Femur (tissue), 1 donor: ENCODE measurements around the gene ADCK1.
"Not testable (repeated sequence)": the region's sequence is repeated elsewhere in the genome, so short reads cannot be mapped to it uniquely, and the experiment has no call there.

ENCODE experiments used
- DNase-seq: peaks from one replicate; pipeline ENCODE4 v3.0.0-alpha.2; 2017

Gene ADCK1

GRCh38 chr14:77799863-77800730, at the start of gene ADCK1:
TSS of gene ADCK1 (plus strand) at chr14:77800109. CDS start at chr14:77818979, 18,870 bp downstream.
- peak; percentile 88 for DNase-seq

DNA sequence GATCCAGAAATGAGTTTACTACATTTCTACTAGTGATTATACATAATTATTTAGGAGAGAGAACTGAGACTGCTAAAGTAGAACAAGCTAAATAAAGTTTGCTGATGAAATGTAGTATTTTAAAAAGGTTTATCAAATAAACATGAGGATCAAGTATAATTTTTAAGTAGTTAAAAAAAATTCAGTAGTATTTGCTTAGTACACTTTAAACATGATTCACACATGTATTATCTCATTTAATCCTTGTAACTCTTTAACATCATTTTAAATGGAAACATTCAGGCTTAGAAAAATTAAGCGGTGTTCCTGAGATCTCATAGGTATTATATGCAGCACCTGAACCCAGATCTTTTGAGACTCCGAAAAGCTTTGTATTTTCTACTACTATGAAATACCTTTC, 47.6 kb upstream of the ADCK1 start:
- DNase-seq: no peak

GRCh38 chr14:77752799-77753516, 47.0 kb upstream of the ADCK1 start:
- no peak for DNase-seq

DNA sequence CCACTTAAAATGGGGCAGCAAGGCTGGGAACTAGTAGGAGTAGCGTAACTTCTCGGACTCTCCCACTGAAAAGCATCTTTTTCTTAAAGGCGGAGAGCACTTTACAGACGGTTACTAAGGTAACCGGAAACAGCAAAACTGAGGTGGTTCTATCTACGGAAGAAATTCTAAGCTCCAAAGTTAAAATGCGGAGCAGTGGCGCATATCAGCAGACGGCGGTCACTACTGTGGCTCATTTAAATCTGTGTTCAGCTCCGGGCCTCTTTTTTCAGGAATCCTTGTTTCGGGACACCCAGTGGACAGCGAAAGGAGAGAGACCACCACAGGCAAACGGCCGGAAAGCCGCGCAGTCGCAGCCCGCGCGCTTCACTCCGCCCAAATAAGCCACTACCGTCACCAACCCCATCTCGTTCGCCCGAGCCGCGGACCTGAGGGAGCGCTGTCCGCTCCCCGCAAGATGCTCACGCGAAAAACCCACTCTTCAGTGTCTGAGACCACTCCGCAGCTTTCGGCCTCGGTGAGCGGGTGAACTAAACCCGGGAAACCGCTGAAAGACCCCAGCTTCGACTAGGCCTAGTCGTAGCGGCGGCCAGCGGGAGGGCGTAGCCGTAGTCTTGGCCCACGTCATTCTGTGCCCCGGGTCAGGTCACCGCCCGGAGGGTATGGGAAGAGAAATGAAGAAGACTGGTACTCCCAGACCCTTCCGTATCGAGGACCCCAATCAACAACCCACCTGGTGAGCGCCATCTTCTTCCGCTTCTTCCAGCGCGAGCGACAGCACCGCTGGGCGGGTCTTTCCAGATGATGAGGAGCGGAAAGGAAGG, 39.3 kb upstream of the ADCK1 start, which contains the start of gene SNW1:
Gene SNW1, minus strand, starts transcription at position 776 of the 824 bp plus-strand sequence. Its CDS starts 29 bp downstream, at position 747.
- DNase-seq: peak; percentile 96

DNA sequence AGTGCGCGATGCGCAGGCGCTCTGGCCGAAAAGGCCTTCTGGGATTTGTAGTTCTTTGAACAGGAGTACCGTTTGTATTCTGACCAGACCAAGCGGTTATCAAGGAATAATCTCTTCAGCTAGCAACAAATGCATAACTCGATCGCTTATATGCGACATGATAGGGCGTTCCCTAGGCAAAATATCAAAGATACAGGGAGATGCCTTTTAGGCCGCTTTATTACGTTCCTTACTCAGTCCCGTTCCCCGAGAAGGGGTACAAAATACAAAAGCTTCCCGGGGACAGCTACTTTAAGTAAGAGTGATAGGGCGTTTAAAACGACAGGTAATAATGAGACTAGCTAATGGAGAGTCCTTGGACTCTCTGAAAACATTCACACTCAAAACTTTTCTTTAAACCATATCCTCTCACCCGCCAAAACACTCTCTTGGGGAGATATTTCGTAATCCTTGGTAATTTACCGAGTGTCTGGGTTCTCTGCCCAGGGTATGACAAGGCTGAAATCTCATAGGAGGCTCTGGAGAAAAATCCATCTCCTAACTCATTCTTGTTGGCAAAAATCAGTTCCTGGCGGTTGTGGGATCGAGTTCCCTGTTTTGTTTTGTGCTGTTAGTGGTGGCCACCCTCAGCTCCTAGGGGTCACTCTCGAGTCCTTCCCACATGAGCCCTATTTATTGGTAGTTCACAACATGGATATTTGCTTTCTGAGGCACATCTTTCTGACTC, 38.5 kb upstream of the ADCK1 start:
- peak; percentile 36 for DNase-seq

DNA sequence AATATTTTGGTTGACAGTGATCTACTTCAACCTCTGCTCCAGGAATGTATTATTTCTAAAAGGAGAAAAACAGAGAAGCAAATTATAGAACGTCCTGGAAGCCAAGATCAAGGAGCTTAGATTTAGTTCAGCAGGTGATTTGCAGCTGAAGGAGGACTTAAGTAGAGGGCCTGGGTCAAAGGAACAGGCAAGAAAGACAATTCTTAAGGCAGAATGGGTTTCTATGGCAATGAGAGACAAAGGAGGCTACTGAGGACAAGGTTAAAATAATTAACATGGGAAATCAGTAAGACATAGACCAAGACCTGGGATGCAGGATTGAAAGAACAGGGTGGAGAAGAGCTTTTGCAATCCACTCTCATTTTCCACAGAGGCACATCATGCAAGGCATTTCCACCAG, 36.6 kb upstream of the ADCK1 start:
- no peak for DNase-seq

GRCh38 chr14:77763978-77764377, 35.9 kb upstream of the ADCK1 start:
- no peak for DNase-seq

DNA sequence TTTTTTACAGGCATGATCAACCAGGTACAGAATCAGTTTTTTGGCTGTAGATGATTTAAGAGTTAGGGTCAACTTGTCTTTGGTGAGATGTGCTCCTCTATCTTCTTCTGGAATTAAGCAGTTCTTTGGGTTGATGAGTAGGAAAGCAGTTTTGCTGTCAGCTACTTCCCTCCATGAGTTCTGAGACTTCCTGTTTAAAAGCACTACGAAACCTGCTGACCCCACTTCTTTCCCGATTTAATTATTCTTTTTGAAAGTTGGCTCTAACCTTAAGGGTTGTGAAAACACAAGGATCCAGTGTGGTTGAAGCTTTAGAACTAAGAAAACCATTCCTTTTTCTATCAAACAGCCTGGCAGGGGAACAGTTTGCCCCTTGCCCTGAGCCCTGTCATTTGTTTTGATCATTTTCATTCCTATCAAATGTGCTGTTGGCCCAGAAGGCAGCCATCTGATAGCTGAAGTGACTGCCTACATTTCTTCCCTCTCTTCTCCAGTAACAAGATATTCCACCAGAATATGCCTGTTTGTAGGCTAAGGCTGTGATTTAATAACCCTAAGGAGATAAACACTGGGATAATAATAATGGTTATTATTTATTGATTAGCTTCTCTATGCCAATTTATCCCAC, 31.4 kb upstream of the ADCK1 start:
- DNase-seq: not testable (repeated sequence)

GRCh38 chr14:77773966-77774365, 25.9 kb upstream of the ADCK1 start:
- DNase-seq: not testable (repeated sequence)

DNA sequence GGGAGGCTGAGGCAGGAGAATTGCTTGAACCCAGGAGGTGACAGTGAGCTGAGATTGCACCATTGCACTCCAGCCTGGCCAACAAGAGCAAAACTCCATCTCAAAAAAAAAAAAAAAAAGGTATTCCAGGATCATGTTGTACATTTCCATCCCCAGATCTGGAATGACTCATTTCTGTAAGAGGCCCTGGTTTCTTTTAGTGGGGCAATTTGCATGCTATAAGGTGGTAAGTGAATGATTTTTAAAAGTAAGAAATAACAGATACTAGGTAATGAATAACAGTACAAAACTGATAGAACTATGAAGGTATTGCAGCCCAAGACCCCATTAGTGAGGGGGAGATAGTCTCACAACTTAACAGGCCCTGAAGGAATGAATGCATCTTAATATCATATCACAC, 17.7 kb upstream of the ADCK1 start:
- DNase-seq: no peak

DNA sequence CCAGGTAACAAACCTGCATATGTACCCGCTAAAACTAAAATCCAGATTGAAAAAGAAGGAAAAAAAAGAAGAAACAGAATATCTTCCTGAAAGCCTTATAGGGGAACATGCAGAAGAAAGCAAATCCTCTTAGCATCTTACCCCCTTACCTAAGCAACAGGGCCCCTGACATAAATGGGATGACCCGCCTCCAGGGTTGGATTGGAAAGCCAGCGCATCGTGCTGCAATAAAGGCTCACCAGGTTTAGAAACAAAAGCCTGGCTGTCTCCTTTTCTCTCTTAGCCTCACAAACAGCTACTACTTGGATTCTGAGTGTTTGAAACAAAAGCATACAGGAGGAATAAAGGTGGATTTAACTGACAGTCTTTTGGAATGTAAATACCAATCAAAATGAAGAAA, 13.8 kb upstream of the ADCK1 start:
- DNase-seq: no peak

DNA sequence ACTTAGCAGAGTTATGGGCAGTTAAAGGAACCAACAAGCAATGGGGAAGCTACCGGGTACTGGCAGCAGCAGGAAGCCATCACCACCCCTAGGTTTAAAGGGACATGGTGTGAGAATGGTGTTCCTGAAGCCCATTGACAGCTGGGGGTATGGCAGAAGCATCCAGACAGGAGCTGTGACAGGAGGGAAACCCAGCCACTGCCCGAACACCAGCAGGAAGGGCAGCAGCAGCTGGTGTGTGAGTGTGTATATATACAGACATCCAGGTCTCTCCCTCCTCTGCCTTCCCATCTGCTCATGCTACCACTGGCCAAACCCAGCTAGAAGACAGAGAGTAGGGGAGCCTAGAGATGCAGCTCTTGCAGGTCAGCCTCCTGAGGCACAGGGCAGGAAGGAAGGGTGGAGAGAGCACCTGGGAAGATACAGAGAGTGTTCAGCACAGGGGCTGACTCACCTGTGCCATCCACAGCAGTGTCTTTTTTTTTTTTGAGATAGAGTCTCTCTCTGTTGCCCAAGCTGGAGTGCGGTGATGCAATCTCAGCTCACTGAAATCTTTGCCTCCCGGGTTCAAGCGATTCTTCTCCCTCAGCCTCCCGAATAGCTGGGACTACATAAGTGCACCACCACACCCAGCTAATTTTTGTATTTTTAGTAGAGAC, 9.2 kb upstream of the ADCK1 start:
- no peak for DNase-seq

DNA sequence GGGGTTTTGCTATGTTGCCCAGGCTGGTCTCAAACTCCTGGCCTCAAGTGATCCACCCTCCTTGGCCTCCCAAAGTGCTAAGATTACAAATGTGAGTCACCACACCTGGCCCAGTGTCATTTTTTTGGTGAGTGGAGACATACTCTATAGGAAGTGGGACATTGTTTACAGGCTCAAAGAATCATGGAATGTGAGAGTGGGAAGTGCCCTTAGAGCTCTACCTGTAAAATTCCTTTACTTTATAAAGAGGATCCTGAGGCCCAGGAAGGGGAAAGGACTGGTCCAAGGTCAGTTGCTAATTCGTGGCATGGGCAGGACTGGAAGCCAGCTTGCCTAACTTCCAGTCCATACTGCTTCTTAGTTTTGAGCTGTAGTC, 8.7 kb upstream of the ADCK1 start:
- DNase-seq: no peak

GRCh38 chr14:77793255-77793654, 6.7 kb upstream of the ADCK1 start:
- DNase-seq: not testable (repeated sequence)

DNA sequence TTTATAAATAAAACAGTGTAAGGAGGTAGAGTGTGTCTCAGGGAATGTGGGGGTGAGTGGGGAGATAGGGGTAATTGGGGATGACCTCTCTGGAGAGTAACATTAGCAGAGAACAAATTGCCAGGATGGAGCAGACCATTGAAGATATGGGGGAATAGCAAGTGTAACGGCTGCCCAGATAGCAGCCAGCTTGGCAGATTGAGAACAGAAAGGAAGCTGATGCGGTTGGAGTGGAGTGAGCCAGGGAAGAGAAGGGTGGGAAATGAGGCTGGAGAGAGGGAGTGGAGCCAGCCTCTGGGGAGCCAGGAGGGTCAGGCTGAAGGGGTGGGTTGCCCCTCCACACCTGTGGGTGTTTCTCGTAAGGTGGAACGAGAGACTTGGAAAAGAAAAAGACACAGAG, 5.6 kb upstream of the ADCK1 start:
- no peak for DNase-seq

GRCh38 chr14:77799456-77799855, 453 bp upstream of the ADCK1 start:
- DNase-seq: not testable (repeated sequence)

DNA sequence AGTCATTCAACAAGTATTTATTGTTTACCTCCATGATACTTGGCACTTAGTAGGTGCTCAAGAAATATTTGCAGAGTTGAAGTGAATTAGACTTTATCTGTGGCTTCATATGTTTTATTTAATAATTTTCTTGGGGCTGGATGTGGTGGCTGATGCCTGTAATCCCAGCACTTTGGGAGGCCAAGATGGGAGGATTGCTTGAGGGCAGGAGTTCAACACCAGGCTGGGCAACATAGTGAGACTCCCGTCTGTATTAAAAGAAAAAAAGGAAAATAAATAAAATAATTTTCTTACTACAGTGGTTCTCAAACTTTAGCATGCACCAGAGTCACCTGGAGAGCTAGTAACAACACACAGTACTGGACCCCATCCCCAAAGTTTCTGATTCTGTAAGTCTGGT, 905 bp downstream of the ADCK1 start:
- no peak for DNase-seq

DNA sequence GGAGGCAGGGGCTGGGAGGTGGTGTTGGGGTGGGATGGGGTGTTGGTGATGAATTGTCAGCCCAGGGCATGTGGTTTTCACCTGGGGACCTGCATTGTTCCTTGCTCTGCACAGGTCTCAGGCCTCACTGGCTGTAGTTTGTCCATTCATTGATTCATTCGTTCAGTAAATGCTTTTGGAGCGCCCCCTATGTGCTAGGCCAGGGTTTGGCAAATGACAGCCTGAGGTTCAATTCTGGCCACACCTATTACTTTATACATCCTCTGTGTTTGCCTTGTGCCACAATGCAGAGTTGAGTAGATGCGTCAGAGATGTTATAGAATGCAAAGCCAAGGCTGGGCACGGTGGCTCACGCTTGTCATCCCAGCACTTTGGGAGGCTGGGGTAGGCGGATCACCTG, 4.7 kb downstream of the ADCK1 start:
- DNase-seq: no peak

GRCh38 chr14:77805706-77806105, 5.8 kb downstream of the ADCK1 start:
- DNase-seq: no peak

DNA sequence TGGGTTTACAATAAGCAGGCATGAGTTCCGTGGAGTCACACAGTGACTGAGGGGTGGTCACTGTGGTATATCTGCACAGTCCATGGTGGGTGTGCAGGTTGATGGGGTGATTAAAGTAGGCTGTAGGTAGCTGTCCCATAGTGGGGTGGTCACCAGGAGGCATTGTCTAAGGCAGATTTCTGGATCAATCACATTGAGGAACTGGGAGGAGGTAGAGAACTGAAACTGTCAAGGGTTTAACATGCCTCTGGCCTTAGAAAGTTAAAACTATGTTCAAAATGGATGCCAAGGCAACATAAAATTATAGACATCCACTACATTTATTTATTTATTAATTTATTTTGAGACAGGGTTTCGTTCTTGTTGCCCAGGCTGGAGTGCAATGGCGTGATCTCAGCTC, 8.3 kb downstream of the ADCK1 start:
- no peak for DNase-seq

DNA sequence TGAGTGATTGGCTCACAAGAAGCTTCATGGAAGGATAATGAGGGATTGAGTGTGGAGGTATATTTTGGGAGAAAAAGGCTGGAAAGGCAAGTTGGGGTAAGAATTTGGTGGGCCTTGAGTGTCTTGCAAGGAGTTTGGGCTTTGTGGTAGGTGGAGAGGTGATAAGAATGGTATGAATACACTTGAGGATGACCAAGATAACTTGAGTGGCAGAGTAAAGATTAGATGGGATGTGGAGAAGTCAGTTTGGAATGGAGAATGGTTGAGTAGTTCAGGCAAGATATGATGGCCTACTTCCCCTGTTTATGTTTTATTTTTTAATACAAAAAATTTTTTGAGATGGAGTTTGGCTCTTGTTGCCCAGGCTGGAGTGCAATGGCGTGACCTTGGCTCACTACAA, 9.1 kb downstream of the ADCK1 start:
- DNase-seq: no peak
